ENCODE measurements around the gene KCNN1. TPM values are rescaled to one million over a fixed set of nuclear protein-coding genes. Genes with fewer than 3 reads are reported as not detected.

Gene KCNN1
- total RNA-seq, 1 experiment from 2014 or later = 0.90 TPM

- POLR2A ChIA-PET = no interaction called here
- Histone ChIP-seq H3K27me3 (ENCODE audit: control insufficient read depth, insufficient read depth, low read length) (no peaks in the 10 kb centered on the region; the same call in 1 of the 2 replicates), H3K9me3 (ENCODE audit: control insufficient read depth, insufficient read depth, low read depth, low read length) (no peaks in the 10 kb centered on the region), H3K4me1 (ENCODE audit: control insufficient read depth, insufficient read depth, low read length) (no peaks in the 10 kb centered on the region), H3K36me3 (ENCODE audit: control insufficient read depth, insufficient read depth, low read length) (no peaks in the 10 kb centered on the region), H3K27ac (ENCODE audit: low read length) (no peak overlapping the region), H3K4me3 (ENCODE audit: low read depth in 2 of 2, low read length in 2 of 2) (no peak overlapping the region)
- TF ChIP-seq, protein P1, sequence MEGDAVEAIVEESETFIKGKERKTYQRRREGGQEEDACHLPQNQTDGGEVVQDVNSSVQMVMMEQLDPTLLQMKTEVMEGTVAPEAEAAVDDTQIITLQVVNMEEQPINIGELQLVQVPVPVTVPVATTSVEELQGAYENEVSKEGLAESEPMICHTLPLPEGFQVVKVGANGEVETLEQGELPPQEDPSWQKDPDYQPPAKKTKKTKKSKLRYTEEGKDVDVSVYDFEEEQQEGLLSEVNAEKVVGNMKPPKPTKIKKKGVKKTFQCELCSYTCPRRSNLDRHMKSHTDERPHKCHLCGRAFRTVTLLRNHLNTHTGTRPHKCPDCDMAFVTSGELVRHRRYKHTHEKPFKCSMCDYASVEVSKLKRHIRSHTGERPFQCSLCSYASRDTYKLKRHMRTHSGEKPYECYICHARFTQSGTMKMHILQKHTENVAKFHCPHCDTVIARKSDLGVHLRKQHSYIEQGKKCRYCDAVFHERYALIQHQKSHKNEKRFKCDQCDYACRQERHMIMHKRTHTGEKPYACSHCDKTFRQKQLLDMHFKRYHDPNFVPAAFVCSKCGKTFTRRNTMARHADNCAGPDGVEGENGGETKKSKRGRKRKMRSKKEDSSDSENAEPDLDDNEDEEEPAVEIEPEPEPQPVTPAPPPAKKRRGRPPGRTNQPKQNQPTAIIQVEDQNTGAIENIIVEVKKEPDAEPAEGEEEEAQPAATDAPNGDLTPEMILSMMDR (IDR thresholded peaks at IDR 0.05) = no peak
- TF ChIP-seq, protein P2, sequence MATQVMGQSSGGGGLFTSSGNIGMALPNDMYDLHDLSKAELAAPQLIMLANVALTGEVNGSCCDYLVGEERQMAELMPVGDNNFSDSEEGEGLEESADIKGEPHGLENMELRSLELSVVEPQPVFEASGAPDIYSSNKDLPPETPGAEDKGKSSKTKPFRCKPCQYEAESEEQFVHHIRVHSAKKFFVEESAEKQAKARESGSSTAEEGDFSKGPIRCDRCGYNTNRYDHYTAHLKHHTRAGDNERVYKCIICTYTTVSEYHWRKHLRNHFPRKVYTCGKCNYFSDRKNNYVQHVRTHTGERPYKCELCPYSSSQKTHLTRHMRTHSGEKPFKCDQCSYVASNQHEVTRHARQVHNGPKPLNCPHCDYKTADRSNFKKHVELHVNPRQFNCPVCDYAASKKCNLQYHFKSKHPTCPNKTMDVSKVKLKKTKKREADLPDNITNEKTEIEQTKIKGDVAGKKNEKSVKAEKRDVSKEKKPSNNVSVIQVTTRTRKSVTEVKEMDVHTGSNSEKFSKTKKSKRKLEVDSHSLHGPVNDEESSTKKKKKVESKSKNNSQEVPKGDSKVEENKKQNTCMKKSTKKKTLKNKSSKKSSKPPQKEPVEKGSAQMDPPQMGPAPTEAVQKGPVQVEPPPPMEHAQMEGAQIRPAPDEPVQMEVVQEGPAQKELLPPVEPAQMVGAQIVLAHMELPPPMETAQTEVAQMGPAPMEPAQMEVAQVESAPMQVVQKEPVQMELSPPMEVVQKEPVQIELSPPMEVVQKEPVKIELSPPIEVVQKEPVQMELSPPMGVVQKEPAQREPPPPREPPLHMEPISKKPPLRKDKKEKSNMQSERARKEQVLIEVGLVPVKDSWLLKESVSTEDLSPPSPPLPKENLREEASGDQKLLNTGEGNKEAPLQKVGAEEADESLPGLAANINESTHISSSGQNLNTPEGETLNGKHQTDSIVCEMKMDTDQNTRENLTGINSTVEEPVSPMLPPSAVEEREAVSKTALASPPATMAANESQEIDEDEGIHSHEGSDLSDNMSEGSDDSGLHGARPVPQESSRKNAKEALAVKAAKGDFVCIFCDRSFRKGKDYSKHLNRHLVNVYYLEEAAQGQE (IDR thresholded peaks at IDR 0.05; ENCODE audit: insufficient read depth in 1 of 2, low read depth in 2 of 2, low read length in 1 of 2) = no peak
- TF ChIP-seq SIN3A (IDR thresholded peaks at IDR 0.05; ENCODE audit: borderline replicate concordance, insufficient read depth, low read depth, low read length) (no peak), TCF7L2 (IDR thresholded peaks at IDR 0.05; ENCODE audit: low read depth, low read length) (no peak), POLR2AphosphoS5 (IDR thresholded peaks at IDR 0.05; ENCODE audit: low read depth, low read length) (no peak)
- ATAC-seq (no peak), DNase-seq (ENCODE audit: low read depth, low spot score) (no peak)
- BruUV-seq (replicated peaks) = no TSS peak
- CTCF ChIA-PET = no interaction called here
- intact Hi-C loops (cut with micrococcal nuclease; ENCODE audit: unreplicated experiment) (no loop called here), in situ Hi-C loops (cut with HindIII; ENCODE audit: low pct_unique_long_range_greater_than_20kb, low sequenced_read_pairs) (no loop called here)
Measured at GRCh38 chr19:17963936-17964691, 2.8 kb upstream of the KCNN1 start.

- ChIA-PET CTCF (interaction anchor here (0.6 kb wide), 2 partner anchors 27 to 108 kb away, joined by 3 read pairs; no protein-coding TSS in a partner anchor), POLR2A (no interaction called here)
- DNase-seq (ENCODE audit: low read depth, low spot score) (no peak), ATAC-seq (0 out of 2 replicates have a peak, but pooled peaks have one; percentile 52)
- in situ Hi-C loops (cut with HindIII; ENCODE audit: low pct_unique_long_range_greater_than_20kb, low sequenced_read_pairs) (no loop called here), intact Hi-C loops (cut with micrococcal nuclease; ENCODE audit: unreplicated experiment) (no loop called here)
- Histone ChIP-seq H3K4me3 (ENCODE audit: low read depth in 2 of 2, low read length in 2 of 2) (no peak overlapping the region), H3K36me3 (ENCODE audit: control insufficient read depth, insufficient read depth, low read length) (no peaks in the 10 kb centered on the region), H3K9me3 (ENCODE audit: control insufficient read depth, insufficient read depth, low read depth, low read length) (no peaks in the 10 kb centered on the region), H3K4me1 (ENCODE audit: control insufficient read depth, insufficient read depth, low read length) (no peaks in the 10 kb centered on the region), H3K27ac (ENCODE audit: low read length) (no peak overlapping the region), H3K27me3 (ENCODE audit: control insufficient read depth, insufficient read depth, low read length) (no peaks in the 10 kb centered on the region; the same call in 1 of the 2 replicates)
- no TSS peak for BruUV-seq (replicated peaks)
- TF ChIP-seq, protein P2 (IDR thresholded peaks at IDR 0.05; ENCODE audit: insufficient read depth in 1 of 2, low read depth in 2 of 2, low read length in 1 of 2) = no peak
- TF ChIP-seq POLR2AphosphoS5 (IDR thresholded peaks at IDR 0.05; ENCODE audit: low read depth, low read length) = no peak
- TF ChIP-seq SIN3A (IDR thresholded peaks at IDR 0.05; ENCODE audit: borderline replicate concordance, insufficient read depth, low read depth, low read length) = no peak
- TF ChIP-seq, protein P1 (IDR thresholded peaks at IDR 0.05) = no peak
- TF ChIP-seq TCF7L2 (IDR thresholded peaks at IDR 0.05; ENCODE audit: low read depth, low read length) = no peak
Measured at GRCh38 chr19:17965370-17966128, 1.4 kb upstream of the KCNN1 start.

Measured in Panc1 (cell line).